Measurements from ENCODE around the gene CSMD2. TPM values are rescaled to one million over a fixed set of nuclear protein-coding genes. Genes with fewer than 3 reads are reported as not detected.

Gene CSMD2
- total and polyA plus RNA-seq, 12 donors: 0.35 to 5.1 (median 1.5) TPM

DNA sequence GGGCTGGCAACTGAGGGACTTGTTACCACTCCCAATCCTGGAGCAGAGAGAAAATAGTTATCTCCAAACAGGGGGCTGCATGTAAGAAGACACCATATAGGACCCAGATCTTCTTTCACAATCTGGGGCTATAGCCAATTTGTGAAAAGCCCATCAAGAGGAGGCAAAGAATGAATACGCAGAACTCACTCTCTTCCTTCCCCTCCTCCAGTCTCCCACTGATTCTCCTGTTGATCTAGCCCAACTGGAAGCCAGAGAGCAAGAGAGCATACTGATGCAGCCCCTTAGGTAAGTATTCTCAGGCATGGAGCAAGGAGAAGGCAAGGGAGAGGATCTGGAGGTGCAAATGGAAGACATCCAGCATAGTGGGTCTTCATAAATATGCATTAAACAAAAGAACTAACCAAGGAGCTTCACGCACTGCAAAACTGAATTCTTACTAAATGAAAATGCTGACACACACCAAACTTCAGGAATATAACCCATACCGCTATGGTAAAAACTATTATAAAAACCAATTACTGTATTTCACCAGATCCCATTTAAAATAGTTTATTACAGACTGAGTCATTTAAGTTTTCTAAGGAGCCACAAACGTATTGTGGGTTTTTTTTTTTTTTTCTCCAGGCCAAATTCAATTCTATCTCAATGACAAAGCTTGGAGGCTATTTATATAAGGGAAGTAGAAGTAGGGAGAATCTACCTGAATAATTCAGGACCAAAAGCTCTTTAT is 316.7 kb downstream of the CSMD2 start:
- DNase-seq: no peak
- intact Hi-C loops (cut with DNase I): no loop called here
- 54 to 71% (median 67%) methylated on average over 4 of the region's 4 CpGs for WGBS, 4 donors
- H3K27me3 ChIP-seq: no peaks in the 10 kb centered on the region
- no peak overlapping the region for H3K27ac ChIP-seq
- TF ChIP-seq POLR2A (IDR thresholded peaks at IDR 0.05): no peak
- H3K9me3 ChIP-seq (replicated peaks in 1 of 3): no peaks in the 10 kb centered on the region
- H3K4me3 ChIP-seq: no peak overlapping the region
- no peaks in the 10 kb centered on the region for H3K36me3 ChIP-seq (replicated peaks in 1 of 2)
- H3K4me1 ChIP-seq (replicated peaks in 1 of 2): no peaks in the 10 kb centered on the region

DNA sequence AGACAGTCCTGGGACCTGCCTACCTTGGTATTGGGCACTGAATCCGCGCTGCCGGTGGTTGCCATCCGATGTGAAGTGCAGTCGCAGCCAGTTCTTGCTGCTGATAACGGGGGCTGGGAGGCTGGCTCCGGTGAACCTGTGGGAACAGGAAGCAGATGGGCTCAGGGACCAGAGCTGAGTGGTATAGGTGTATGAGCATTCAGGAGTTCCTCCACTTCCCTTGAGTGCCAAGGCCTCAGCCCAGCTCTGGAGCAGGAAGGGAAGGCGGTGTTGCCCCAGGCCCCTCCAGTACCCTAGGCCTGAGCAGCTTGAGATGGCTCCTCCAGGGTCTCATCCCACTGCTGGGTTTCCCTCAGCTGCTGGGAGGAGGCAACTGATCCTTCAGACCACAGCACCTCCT is 318.2 kb downstream of the CSMD2 start:
- 90 to 98% (median 94%) methylated on average over 6 to 8 of the region's 8 CpGs for WGBS, 4 donors
- Histone ChIP-seq H3K4me1 (replicated peaks in 1 of 2) (no peaks in the 10 kb centered on the region), H3K27me3 (no peaks in the 10 kb centered on the region), H3K27ac (no peak overlapping the region), H3K4me3 (no peak overlapping the region), H3K9me3 (replicated peaks in 1 of 3) (no peaks in the 10 kb centered on the region), H3K36me3 (replicated peaks in 1 of 2) (no peaks in the 10 kb centered on the region)
- intact Hi-C loops (cut with DNase I): no loop called here
- no peak for DNase-seq
- TF ChIP-seq POLR2A (IDR thresholded peaks at IDR 0.05): no peak
- TF ChIP-seq, protein P1, sequence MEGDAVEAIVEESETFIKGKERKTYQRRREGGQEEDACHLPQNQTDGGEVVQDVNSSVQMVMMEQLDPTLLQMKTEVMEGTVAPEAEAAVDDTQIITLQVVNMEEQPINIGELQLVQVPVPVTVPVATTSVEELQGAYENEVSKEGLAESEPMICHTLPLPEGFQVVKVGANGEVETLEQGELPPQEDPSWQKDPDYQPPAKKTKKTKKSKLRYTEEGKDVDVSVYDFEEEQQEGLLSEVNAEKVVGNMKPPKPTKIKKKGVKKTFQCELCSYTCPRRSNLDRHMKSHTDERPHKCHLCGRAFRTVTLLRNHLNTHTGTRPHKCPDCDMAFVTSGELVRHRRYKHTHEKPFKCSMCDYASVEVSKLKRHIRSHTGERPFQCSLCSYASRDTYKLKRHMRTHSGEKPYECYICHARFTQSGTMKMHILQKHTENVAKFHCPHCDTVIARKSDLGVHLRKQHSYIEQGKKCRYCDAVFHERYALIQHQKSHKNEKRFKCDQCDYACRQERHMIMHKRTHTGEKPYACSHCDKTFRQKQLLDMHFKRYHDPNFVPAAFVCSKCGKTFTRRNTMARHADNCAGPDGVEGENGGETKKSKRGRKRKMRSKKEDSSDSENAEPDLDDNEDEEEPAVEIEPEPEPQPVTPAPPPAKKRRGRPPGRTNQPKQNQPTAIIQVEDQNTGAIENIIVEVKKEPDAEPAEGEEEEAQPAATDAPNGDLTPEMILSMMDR (IDR thresholded peaks at IDR 0.05): no peak

DNA sequence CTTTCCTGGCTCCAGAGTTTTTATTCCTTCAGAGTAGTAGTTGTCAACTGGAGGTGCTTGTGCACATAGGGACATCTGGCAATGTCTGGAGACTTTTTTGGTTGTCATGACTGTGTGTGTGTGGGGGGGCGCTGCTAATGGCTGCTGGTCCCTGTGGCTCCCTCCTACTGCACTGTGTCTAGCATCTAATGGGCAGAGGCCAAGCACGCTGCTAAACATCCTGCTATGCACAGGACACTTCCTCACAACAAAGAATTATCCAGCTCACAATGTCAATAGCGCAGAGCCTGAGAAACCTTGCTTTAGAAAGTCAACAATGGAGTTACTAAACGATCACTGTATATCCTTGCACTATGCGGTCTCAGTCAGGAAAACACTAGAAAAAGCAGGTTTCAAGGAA is 320.9 kb downstream of the CSMD2 start:
- Histone ChIP-seq H3K27ac (no peak overlapping the region), H3K27me3 (no peaks in the 10 kb centered on the region), H3K4me1 (replicated peaks in 1 of 2) (no peaks in the 10 kb centered on the region), H3K4me3 (no peak overlapping the region), H3K9me3 (replicated peaks in 1 of 3) (no peaks in the 10 kb centered on the region), H3K36me3 (replicated peaks in 1 of 2) (no peaks in the 10 kb centered on the region)
- WGBS, 4 donors: 82 to 89% (median 84%) methylated on average over 5 of the region's 5 CpGs
- intact Hi-C loops (cut with DNase I): no loop called here
- TF ChIP-seq POLR2A (IDR thresholded peaks at IDR 0.05): no peak
- TF ChIP-seq, protein P1 (IDR thresholded peaks at IDR 0.05): no peak
- DNase-seq: no peak

DNA sequence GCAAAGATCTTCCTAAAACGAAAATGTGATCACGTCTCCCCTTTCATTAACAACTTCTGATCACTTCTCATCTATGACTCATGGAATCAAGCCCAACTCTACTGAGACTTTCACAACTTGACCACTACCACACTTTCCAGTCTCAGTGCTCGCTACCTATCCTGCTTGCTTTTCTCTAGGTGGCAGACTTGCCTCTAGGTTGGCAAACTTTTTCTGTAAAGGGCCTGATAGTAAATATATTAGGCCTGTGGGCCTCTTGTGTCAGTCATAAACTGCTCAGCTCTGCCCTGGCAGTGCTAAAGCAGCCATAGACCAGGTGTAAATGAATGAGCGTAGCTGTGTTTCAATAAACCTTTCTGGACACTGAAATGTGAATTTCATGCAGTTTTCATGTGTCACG is 322.7 kb downstream of the CSMD2 start:
- intact Hi-C loops (cut with DNase I): no loop called here
- H3K4me1 ChIP-seq (replicated peaks in 1 of 2): no peaks in the 10 kb centered on the region
- no peaks in the 10 kb centered on the region for H3K36me3 ChIP-seq (replicated peaks in 1 of 2)
- 88 to 94% (median 93%) methylated on average over 5 of the region's 5 CpGs for WGBS, 4 donors
- TF ChIP-seq POLR2A (IDR thresholded peaks at IDR 0.05): no peak
- TF ChIP-seq, protein P1 (IDR thresholded peaks at IDR 0.05): no peak
- H3K27ac ChIP-seq: no peak overlapping the region
- no peak overlapping the region for H3K4me3 ChIP-seq
- no peaks in the 10 kb centered on the region for H3K27me3 ChIP-seq
- H3K9me3 ChIP-seq (replicated peaks in 1 of 3): no peaks in the 10 kb centered on the region
- no peak for DNase-seq

DNA sequence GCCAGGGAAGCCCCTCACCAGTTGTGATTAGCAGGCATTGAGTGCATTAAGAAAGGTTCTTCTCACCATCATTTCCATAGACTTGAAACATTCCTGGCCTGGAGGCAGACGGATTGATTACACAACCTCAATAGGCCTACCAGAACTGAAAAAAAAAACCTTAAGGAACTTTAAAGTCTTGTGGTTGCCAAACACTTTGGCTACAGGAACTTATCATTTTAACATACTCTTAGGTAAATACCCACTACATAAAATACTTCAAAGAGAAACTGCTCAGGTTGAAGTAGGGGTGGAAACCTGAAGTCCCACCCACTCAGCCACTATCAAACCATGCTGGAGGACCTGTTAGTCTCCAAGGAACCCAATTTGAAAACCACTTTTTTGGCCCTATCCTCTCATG is 323.5 kb downstream of the CSMD2 start:
- no peak overlapping the region for H3K4me3 ChIP-seq
- no peaks in the 10 kb centered on the region for H3K36me3 ChIP-seq (replicated peaks in 1 of 2)
- H3K4me1 ChIP-seq (replicated peaks in 1 of 2): no peaks in the 10 kb centered on the region
- no peak overlapping the region for H3K27ac ChIP-seq
- WGBS, 4 donors: 69 to 72% (median 72%) methylated on average over 1 of the region's 1 CpG
- TF ChIP-seq, protein P1 (IDR thresholded peaks at IDR 0.05): no peak
- no peak for TF ChIP-seq POLR2A (IDR thresholded peaks at IDR 0.05)
- no peaks in the 10 kb centered on the region for H3K27me3 ChIP-seq
- DNase-seq: no peak
- H3K9me3 ChIP-seq (replicated peaks in 1 of 3): no peaks in the 10 kb centered on the region
- intact Hi-C loops (cut with DNase I): no loop called here
